Activated naive CD4-positive, alpha-beta T cell treated with anti-CD3 and anti-CD28 coated beads for 36 hours (primary cell): ENCODE measurements around the gene PSMC3. TPM values are rescaled to one million over a fixed set of nuclear protein-coding genes. Genes with fewer than 3 reads are reported as not detected.

Experiments
- CTCF ChIA-PET: fragments of 350-600 bp; sonication (Branson Sonifier 250); formaldehyde crosslinking; loops from one replicate; lab custom pipeline; 2021; ENCODE audit warnings: antibody characterized with exemption; lab: Charles Lee
- DNase-seq: peaks from one replicate; pipeline ENCODE4 v3.0.0-alpha.2; 2020
- H3K27ac Mint-ChIP-seq: one replicate; pipeline ENCODE4 v1.8.0; 2021; ENCODE audit warnings: mild to moderate bottlenecking, mixed read lengths
- H3K27me3 Mint-ChIP-seq: one replicate; pipeline ENCODE4 v1.8.0; 2021; ENCODE audit warnings: low read depth, mixed read lengths
- H3K36me3 Mint-ChIP-seq: one replicate; pipeline ENCODE4 v1.8.0; 2021; ENCODE audit warnings: low read depth, mixed read lengths
- H3K4me1 Mint-ChIP-seq: one replicate; pipeline ENCODE4 v1.8.0; 2021; ENCODE audit warnings: low read depth, mixed read lengths
- H3K4me3 Mint-ChIP-seq: one replicate; pipeline ENCODE4 v1.8.0; 2021; ENCODE audit warnings: mild to moderate bottlenecking, moderate library complexity, mixed read lengths
- H3K9me3 Mint-ChIP-seq: one replicate; pipeline ENCODE4 v1.8.0; 2021; ENCODE audit warnings: mixed read lengths
- intact Hi-C: fragments of 100-400 bp; cut with micrococcal nuclease; formaldehyde crosslinking; loops from one replicate; pipeline ENCODE4 v1.15.1; 2023
- microRNA-seq: library from miRNA; unstranded; fragments of <30 nt; microRNA quantifications from one replicate; pipeline ENCODE4 v1.2.0, GENCODE V29; 2022; ENCODE audit warnings: borderline microRNAs expressed, borderline replicate concordance
- total RNA-seq, 2 experiments: library from RNA; stranded (reverse); gene quantifications; one replicate each; pipeline ENCODE4 v1.2.3, GENCODE V29; 2021

PSMC3 gene
- total RNA-seq, 2 experiments from 2014 or later: 127 to 129 TPM

DNA sequence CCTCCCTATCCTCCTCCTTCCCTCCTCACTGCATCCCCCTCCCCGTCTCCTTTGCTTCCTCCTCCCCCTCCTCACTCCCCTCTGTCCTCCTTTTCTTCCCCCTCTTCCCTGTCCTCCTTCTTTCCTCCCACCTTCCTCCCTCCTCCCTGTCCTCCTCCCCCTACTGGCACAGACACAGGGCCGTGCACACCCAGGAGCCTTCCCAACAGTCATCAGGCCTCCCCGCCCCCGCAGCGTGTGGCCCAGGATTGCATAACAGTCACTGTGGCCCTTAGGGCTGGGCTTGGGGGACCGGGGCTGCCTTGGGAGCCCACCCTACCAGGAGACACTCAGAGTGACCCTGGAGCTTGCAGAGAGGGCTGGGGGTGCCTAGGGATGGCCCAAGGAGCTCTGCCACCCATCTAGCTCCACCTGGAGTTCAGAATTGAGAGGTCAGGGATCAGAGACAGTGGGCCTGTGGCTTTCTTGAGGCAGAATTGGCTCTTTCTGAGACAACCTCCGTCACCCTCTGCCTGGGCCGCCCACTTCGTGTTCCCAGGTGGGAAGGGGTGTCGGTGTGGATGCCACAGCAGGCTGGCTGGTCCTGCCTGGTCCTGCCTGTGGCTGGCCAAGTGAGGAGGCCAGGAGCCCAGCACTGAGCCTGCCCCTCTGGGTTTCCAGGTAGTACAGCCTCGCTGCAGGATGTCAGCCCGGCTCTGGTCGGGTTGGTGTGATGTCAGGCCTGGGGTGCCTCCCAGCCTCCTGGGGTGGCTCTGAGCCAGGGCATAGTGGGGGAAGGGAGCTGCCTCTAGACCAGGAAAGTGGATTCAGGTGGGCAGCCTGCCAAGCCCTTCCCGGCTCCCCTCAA lies 49.5 kb downstream of the PSMC3 start:
- H3K36me3 Mint-ChIP-seq: no peaks in the 10 kb centered on the region
- no peaks in the 10 kb centered on the region for H3K9me3 Mint-ChIP-seq
- no peak for DNase-seq
- H3K27ac Mint-ChIP-seq: no peak overlapping the region
- H3K27me3 Mint-ChIP-seq: no peaks in the 10 kb centered on the region
- no peak overlapping the region for H3K4me3 Mint-ChIP-seq
- intact Hi-C loops: no loop called here
- H3K4me1 Mint-ChIP-seq: peaks cover 11% of the 10 kb centered on the region
- CTCF ChIA-PET: interaction anchor here (1.9 kb wide), 1 partner anchor 30 kb away, joined by 4 read pairs; no protein-coding TSS in a partner anchor

DNA sequence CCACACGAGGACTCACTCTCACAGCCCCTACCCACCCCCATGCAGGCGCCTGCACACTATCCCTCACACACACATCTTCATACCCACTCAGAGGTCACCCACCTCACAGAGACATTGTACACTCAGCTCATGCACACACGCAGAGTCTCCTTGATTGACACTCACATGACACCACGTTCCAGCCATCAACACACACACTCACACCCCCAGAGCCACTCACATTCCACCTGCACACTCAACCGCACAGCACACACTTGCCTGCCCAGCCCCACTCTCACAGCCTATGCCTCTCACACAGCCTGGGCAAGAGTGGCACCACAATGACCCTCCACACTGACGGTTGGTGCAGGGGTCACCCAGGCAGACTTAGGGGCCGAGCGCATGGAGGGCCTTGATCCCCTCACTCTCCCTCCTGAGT lies 50.1 kb downstream of the PSMC3 start:
- H3K27me3 Mint-ChIP-seq: no peaks in the 10 kb centered on the region
- intact Hi-C loops: no loop called here
- DNase-seq: no peak
- H3K27ac Mint-ChIP-seq: no peak overlapping the region
- CTCF ChIA-PET: interaction anchor here (1.9 kb wide), 1 partner anchor 31 kb away, joined by 4 read pairs; no protein-coding TSS in a partner anchor
- H3K4me1 Mint-ChIP-seq: peaks cover 11% of the 10 kb centered on the region
- H3K4me3 Mint-ChIP-seq: no peak overlapping the region
- H3K9me3 Mint-ChIP-seq: no peaks in the 10 kb centered on the region
- no peaks in the 10 kb centered on the region for H3K36me3 Mint-ChIP-seq

DNA sequence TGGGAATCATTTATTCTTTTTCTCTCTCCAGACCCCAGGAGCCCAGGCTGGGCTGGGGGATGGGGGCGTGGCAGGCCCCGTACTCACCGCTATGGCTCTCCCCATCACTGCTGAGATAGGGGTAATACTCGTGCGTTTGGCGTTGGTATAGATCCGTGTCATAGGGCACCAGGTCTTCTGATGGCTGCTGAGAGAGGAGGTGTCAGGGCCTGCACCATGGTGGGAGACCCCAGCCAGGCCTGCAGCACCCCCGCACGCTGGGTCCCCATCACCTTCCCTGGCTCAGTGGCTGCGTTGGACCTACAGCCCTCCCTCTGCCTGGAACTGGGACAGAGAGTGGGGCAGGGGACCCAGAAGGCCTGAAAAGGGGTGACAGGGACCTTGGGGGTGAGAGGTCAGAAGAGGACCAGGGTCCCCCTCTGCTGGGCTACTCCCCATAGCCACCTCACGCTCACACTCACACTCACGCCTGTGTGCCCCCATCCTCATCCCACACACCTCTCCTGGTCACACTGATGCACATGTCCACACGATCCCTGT lies 50.6 kb downstream of the PSMC3 start:
- DNase-seq: no peak
- CTCF ChIA-PET: interaction anchor here (2.4 to 7.1 kb wide), 2 partner anchors 13 to 34 kb away, joined by 18 to 99 read pairs; partner anchors contain the start of gene SLC39A13
- Mint-ChIP-seq H3K4me3 (no peak overlapping the region), H3K36me3 (no peaks in the 10 kb centered on the region), H3K27ac (no peak overlapping the region), H3K9me3 (no peaks in the 10 kb centered on the region), H3K4me1 (peaks cover 12% of the 10 kb centered on the region), H3K27me3 (no peaks in the 10 kb centered on the region)
- intact Hi-C loops: no loop called here

DNA sequence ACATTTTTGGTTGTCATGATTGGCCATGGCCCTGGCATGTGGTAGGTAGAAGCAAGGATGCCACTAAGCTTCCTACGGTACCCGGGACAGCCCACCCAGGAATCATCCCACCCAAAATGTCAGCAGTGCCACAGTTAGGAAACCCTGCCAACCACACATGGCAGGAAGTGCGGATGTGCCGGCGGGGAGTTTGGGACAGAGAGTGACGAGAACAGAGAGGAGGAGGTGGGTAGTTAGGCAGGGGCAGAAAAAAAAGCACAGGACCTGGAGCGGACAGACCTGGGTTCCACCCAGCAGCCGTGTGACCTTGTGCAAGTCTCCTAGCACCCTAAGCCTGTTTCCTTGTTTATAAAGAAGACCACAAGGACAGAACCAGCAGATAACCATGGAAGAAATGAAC lies 51.2 kb downstream of the PSMC3 start:
- Mint-ChIP-seq H3K4me3 (no peak overlapping the region), H3K27ac (no peak overlapping the region), H3K4me1 (peaks cover 14% of the 10 kb centered on the region), H3K27me3 (no peaks in the 10 kb centered on the region), H3K9me3 (no peaks in the 10 kb centered on the region), H3K36me3 (no peaks in the 10 kb centered on the region)
- intact Hi-C loops: no loop called here
- CTCF ChIA-PET: interaction anchor here (0.9 to 7.1 kb wide), 14 partner anchors 14 to 478 kb away, joined by 3 to 99 read pairs (median 6); partner anchors contain the start of genes ACP2 and SLC39A13
- DNase-seq: no peak

DNA sequence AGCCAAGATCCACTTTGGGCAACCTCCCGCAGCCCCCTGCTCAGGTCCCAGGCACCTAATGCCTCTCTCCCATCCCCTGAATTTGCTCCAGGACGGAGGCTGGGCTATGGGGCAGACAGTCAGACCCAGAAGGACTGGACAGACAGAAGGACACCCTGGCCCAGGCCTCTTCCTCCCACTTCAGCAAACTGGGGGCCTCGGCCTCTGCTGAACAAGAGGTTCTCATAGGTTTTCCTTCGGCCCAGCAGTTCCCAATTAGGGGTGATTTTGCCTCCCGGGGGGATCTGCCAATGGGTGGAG lies 51.6 kb downstream of the PSMC3 start:
- H3K36me3 Mint-ChIP-seq: no peaks in the 10 kb centered on the region
- H3K9me3 Mint-ChIP-seq: no peaks in the 10 kb centered on the region
- no peak overlapping the region for H3K27ac Mint-ChIP-seq
- no peak overlapping the region for H3K4me3 Mint-ChIP-seq
- intact Hi-C loops: loop anchor here (1.0 kb wide), 5 partner anchors 34 to 736 kb away; partner anchors contain the start of gene SLC39A13
- DNase-seq: no peak
- CTCF ChIA-PET: interaction anchor here (0.6 to 7.1 kb wide), 36 partner anchors 10 to 482 kb away, joined by 3 to 99 read pairs (median 4); partner anchors contain the start of genes ACP2, CSTPP1, PSMC3 and RAPSN
- peaks cover 17% of the 10 kb centered on the region for H3K4me1 Mint-ChIP-seq
- no peaks in the 10 kb centered on the region for H3K27me3 Mint-ChIP-seq

DNA sequence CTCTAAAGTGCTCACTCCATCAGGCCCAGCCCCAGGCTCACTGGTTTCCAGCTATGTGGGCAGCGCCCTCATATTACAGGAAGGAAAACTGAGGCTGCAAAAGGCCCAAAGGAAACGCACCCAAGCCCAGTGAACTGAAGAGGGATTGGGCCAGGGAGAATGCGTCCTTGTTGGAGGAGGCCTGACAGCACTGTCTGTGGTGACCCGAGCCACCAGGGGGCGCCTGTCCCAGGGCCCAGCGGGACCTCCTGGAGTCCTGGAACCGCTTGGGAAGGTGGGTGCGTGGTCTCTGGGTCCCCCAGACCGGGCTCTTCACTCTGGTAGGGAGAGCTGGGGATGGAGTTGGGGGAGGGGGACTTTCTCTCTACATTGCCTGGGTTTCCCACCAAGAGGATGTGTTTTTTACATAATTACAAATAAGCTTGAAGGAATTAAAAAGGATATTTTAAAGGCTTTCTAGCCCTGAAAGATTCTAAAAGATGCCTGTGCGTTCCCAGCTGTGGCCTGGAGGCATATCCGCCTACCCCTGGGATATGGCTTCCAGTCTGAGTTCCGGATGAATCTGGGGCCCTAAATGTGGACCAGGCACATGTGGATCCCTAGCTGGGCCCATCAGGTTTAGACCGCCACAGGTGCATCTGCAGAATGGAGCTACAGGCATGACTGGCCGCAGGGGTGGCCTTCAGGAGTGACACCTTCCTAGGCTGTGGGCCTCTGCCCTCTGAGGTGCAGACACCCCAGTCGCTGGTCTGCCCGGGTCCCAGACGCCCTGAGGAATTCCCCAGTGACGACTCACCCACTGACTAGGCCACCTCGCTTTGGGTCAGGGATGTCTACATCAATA lies 52.1 kb downstream of the PSMC3 start:
- CTCF ChIA-PET: interaction anchor here (0.6 to 7.1 kb wide), 45 partner anchors 9 to 482 kb away, joined by 3 to 99 read pairs (median 4); partner anchors contain the start of genes ACP2, CSTPP1, PSMC3 and RAPSN
- no peaks in the 10 kb centered on the region for H3K9me3 Mint-ChIP-seq
- H3K27ac Mint-ChIP-seq: no peak overlapping the region
- peak; percentile 89 for DNase-seq
- H3K4me1 Mint-ChIP-seq: peaks cover 23% of the 10 kb centered on the region
- no peak overlapping the region for H3K4me3 Mint-ChIP-seq
- intact Hi-C loops: loop anchor here (1.0 kb wide), 5 partner anchors 34 to 736 kb away; partner anchors contain the start of gene SLC39A13
- H3K36me3 Mint-ChIP-seq: no peaks in the 10 kb centered on the region
- H3K27me3 Mint-ChIP-seq: no peaks in the 10 kb centered on the region

DNA sequence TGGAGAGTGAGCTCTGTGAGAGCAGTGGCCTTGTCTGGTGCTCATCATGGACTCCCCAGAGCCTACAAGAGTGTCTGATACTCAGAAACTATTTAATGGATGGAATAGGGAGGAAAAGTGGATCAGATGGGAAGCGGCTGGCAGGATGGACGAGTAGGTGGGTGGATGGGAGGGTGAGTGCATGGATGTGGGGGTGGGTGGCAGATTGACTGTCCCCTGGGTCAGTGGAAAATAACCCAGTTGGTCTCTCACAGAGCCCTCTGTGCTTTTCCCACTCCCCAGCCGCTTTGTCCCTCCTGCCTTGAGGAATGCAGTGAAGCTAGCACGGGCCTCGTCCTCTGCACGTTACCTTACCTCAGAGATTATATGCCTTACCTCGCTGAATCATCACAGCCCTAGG lies 53.8 kb downstream of the PSMC3 start:
- H3K27me3 Mint-ChIP-seq: no peaks in the 10 kb centered on the region
- no peaks in the 10 kb centered on the region for H3K9me3 Mint-ChIP-seq
- no peaks in the 10 kb centered on the region for H3K36me3 Mint-ChIP-seq
- H3K4me1 Mint-ChIP-seq: peaks cover 27% of the 10 kb centered on the region
- CTCF ChIA-PET: interaction anchor here (0.8 to 7.1 kb wide), 5 partner anchors 8 to 82 kb away, joined by 4 to 99 read pairs (median 15); partner anchors contain the start of gene SLC39A13
- no peak overlapping the region for H3K27ac Mint-ChIP-seq
- H3K4me3 Mint-ChIP-seq: no peak overlapping the region
- DNase-seq: no peak
- intact Hi-C loops: no loop called here

DNA sequence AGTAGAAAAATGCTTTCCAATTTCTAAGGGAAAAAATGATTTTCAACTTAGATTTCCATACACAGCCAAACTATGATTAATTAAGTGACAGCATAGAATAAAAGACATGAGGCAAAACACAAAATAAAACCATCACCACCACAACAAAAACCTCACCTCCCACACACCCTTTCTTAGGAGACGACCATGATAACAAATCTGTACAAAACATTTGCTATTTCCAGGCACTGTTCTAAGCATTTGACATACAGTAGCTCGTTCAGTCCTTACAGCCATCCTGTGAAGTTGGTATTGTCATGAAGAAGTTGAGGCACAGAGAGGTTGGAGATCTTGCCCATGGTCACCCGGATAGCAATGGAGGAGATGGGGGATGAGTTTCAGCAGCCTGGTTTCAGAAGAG lies 56.6 kb downstream of the PSMC3 start:
- peak; percentile 31 for DNase-seq

More for the DNA sequence above, 56.6 kb downstream of the PSMC3 start:
- no peaks in the 10 kb centered on the region for H3K27me3 Mint-ChIP-seq
- H3K9me3 Mint-ChIP-seq: no peaks in the 10 kb centered on the region
- no peak overlapping the region for H3K4me3 Mint-ChIP-seq
- peaks cover 25% of the 10 kb centered on the region for H3K4me1 Mint-ChIP-seq
- CTCF ChIA-PET: interaction anchor here (0.6 to 7.1 kb wide), 3 partner anchors 40 to 126 kb away, joined by 3 to 99 read pairs (median 4); partner anchors contain the start of gene SLC39A13
- no peak overlapping the region for H3K27ac Mint-ChIP-seq
- no peaks in the 10 kb centered on the region for H3K36me3 Mint-ChIP-seq
- intact Hi-C loops: no loop called here

Small RNAs within 50 kb of the gene (microRNA-seq; reads per million reads assigned to microRNA genes)
- gene MIR4487: not detected

Other genes with a start within 250 kb of the PSMC3 start
- gene ARFGAP2, start 249.6 kb downstream of the PSMC3 start, total RNA-seq: 10 to 100 TPM; 75.1 to 78.7 TPM
- gene PACSIN3, start 240.0 kb downstream of the PSMC3 start, total RNA-seq: 1 to 10 TPM; 6.5 to 7.2 TPM
- 100 to 1,000 TPM; 273 to 282 TPM for gene DDB2, start 211.5 kb downstream of the PSMC3 start, total RNA-seq
- 1 to 10 TPM; 8.0 to 9.3 TPM for gene ACP2, start 177.6 kb downstream of the PSMC3 start, total RNA-seq
- gene NR1H3, start 168.4 kb downstream of the PSMC3 start, total RNA-seq: 10 to 100 TPM; 10.4 to 11.3 TPM
- gene MADD, start 156.3 kb downstream of the PSMC3 start, total RNA-seq: 10 to 100 TPM; 49.9 to 52.2 TPM
- not detected for gene MYBPC3, start 73.7 kb downstream of the PSMC3 start, total RNA-seq
- gene SPI1, start 47.9 kb downstream of the PSMC3 start, total RNA-seq: not detected
- gene SLC39A13, start 17.8 kb downstream of the PSMC3 start, total RNA-seq: 1 to 10 TPM; 9.2 TPM
- gene RAPSN, start 22.7 kb upstream of the PSMC3 start, total RNA-seq: not detected
- 100 to 1,000 TPM; 104 to 105 TPM for gene CELF1, start 126.7 kb upstream of the PSMC3 start, total RNA-seq
- 10 to 100 TPM; 46.9 to 49.2 TPM for gene PTPMT1, start 139.2 kb upstream of the PSMC3 start, total RNA-seq
- 10 to 100 TPM; 13.8 to 15.4 TPM for gene KBTBD4, start 152.5 kb upstream of the PSMC3 start, total RNA-seq
- gene NDUFS3, start 152.6 kb upstream of the PSMC3 start, total RNA-seq: 100 to 1,000 TPM; 123 to 124 TPM
- gene FAM180B, start 160.2 kb upstream of the PSMC3 start, total RNA-seq: not detected
- gene C1QTNF4, start 168.0 kb upstream of the PSMC3 start, total RNA-seq: not detected
- 10 to 100 TPM; 93.7 to 95.1 TPM for gene MTCH2, start 216.1 kb upstream of the PSMC3 start, total RNA-seq